ENCODE results near the gene DNM3.

DNA sequence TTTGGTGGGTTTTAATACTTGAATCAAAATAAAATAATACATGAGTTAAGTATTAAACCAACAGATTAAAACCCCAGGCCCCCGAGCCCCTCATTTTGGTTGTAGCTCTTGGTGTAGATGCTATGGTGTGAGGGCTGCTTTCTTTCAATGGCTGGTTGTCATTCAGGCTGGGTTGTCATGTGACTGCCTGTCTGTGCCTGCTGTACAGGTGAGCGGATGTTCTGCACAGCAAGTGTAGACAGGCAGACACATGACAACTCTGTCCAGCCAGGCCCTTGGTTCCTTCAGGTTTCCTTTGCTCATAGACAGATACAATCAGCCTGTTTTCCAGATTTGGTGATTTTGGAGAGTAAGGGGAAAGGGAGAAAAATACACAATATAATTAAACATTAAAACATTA, 297.3 kb downstream of the DNM3 start:
- TF ChIP-seq HOXA7 (CRISPR knock-in tag; IDR thresholded peaks at IDR 0.05; ENCODE audit: borderline replicate concordance): no peak
- no peak for TF ChIP-seq ZNF24 (tag by site-specific recombination; IDR thresholded peaks at IDR 0.05)
- TF ChIP-seq ZNF350 (tag by site-specific recombination; IDR thresholded peaks at IDR 0.05): no peak
- TF ChIP-seq, protein P1, sequence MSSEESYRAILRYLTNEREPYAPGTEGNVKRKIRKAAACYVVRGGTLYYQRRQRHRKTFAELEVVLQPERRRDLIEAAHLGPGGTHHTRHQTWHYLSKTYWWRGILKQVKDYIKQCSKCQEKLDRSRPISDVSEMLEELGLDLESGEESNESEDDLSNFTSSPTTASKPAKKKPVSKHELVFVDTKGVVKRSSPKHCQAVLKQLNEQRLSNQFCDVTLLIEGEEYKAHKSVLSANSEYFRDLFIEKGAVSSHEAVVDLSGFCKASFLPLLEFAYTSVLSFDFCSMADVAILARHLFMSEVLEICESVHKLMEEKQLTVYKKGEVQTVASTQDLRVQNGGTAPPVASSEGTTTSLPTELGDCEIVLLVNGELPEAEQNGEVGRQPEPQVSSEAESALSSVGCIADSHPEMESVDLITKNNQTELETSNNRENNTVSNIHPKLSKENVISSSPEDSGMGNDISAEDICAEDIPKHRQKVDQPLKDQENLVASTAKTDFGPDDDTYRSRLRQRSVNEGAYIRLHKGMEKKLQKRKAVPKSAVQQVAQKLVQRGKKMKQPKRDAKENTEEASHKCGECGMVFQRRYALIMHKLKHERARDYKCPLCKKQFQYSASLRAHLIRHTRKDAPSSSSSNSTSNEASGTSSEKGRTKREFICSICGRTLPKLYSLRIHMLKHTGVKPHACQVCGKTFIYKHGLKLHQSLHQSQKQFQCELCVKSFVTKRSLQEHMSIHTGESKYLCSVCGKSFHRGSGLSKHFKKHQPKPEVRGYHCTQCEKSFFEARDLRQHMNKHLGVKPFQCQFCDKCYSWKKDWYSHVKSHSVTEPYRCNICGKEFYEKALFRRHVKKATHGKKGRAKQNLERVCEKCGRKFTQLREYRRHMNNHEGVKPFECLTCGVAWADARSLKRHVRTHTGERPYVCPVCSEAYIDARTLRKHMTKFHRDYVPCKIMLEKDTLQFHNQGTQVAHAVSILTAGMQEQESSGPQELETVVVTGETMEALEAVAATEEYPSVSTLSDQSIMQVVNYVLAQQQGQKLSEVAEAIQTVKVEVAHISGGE (tag by site-specific recombination; conservative IDR thresholded peaks at IDR 0.05; ENCODE audit: low read depth): no peak
- TF ChIP-seq ZNF10 (tag by site-specific recombination; IDR thresholded peaks at IDR 0.05): no peak
- TF ChIP-seq MZF1 (tag by site-specific recombination; IDR thresholded peaks at IDR 0.05; ENCODE audit: borderline replicate concordance): no peak
- TF ChIP-seq ZNF121 (tag by site-specific recombination; IDR thresholded peaks at IDR 0.05): no peak
- TF ChIP-seq ZNF670 (tag by site-specific recombination; IDR thresholded peaks at IDR 0.05; ENCODE audit: low read depth): no peak
- no peak for TF ChIP-seq ZNF274 (IDR thresholded peaks at IDR 0.05; ENCODE audit: low read length)
- no peak for TF ChIP-seq ZNF274 (tag by site-specific recombination; IDR thresholded peaks at IDR 0.05; ENCODE audit: borderline replicate concordance)
- TF ChIP-seq, protein P2, sequence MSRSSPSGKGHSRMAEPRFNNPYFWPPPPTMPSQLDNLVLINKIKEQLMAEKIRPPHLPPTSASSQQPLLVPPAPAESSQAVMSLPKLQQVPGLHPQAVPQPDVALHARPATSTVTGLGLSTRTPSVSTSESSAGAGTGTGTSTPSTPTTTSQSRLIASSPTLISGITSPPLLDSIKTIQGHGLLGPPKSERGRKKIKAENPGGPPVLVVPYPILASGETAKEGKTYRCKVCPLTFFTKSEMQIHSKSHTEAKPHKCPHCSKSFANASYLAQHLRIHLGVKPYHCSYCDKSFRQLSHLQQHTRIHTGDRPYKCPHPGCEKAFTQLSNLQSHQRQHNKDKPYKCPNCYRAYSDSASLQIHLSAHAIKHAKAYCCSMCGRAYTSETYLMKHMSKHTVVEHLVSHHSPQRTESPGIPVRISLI (tag by site-specific recombination; IDR thresholded peaks at IDR 0.05): no peak
- TF ChIP-seq, protein P3, sequence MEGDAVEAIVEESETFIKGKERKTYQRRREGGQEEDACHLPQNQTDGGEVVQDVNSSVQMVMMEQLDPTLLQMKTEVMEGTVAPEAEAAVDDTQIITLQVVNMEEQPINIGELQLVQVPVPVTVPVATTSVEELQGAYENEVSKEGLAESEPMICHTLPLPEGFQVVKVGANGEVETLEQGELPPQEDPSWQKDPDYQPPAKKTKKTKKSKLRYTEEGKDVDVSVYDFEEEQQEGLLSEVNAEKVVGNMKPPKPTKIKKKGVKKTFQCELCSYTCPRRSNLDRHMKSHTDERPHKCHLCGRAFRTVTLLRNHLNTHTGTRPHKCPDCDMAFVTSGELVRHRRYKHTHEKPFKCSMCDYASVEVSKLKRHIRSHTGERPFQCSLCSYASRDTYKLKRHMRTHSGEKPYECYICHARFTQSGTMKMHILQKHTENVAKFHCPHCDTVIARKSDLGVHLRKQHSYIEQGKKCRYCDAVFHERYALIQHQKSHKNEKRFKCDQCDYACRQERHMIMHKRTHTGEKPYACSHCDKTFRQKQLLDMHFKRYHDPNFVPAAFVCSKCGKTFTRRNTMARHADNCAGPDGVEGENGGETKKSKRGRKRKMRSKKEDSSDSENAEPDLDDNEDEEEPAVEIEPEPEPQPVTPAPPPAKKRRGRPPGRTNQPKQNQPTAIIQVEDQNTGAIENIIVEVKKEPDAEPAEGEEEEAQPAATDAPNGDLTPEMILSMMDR (tag by site-specific recombination; IDR thresholded peaks at IDR 0.05): no peak
- no peak for TF ChIP-seq SALL2 (tag by site-specific recombination; IDR thresholded peaks at IDR 0.05; ENCODE audit: borderline replicate concordance)
- TF ChIP-seq ZNF354C (tag by site-specific recombination; IDR thresholded peaks at IDR 0.05; ENCODE audit: borderline replicate concordance, low read depth): no peak
